ENCODE results near the gene PTPN13.

GRCh38 chr4:86683167-86683566 lies 89.1 kb downstream of the PTPN13 start:
- TF ChIP-seq REST (IDR thresholded peaks at IDR 0.05; ENCODE audit: insufficient read depth in 1 of 2, low read depth in 2 of 2, low read length in 2 of 2): no peak
- TF ChIP-seq POLR2AphosphoS5 (IDR thresholded peaks at IDR 0.05; ENCODE audit: low read depth, low read length): no peak
- no peak for TF ChIP-seq TAF1 (IDR thresholded peaks at IDR 0.05; ENCODE audit: borderline replicate concordance, insufficient read depth, low read length)
